ENCODE measurements around the gene TMEM259. TPM values are rescaled to one million over a fixed set of nuclear protein-coding genes. Genes with fewer than 3 reads are reported as not detected.

TMEM259 gene
- total and polyA plus RNA-seq, 2 of the 13 experiments (the other 11 are each of a cell fraction or from before 2014, with no cell fraction given) = 64.7 to 164 TPM

DNA sequence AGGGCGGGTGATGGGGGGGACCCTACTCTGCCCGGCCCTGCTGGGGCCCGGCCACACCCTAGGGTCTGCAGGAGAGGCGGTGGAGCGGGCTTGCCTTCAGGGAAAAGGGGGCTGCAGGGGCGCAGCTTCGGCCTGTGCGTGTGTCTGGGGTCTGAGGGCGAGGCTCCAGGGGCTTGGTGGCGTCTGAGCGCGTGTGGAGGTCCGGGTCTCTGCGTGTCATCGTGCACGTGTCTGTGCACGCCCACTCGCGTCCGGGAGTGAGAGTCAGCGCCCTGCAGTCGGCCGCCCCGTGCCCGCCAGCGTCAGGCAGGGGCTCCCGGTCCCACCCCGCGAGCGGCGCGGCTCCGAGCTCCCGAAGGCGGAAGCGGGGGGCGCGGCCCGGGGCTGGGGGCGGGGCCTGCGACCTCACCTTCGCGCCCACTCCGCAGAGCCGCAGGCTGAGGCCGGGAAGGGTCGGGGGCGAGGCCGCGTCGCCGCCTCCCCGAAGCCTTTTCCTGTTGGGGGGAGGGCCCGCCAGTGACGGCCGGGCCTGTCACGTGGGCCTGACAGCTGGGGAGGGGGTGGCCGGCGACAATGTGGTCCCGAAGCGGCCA lies 45.9 kb upstream of the TMEM259 start, which contains the start of gene ARHGAP45 (continued):
- TF ChIP-seq, protein P1, sequence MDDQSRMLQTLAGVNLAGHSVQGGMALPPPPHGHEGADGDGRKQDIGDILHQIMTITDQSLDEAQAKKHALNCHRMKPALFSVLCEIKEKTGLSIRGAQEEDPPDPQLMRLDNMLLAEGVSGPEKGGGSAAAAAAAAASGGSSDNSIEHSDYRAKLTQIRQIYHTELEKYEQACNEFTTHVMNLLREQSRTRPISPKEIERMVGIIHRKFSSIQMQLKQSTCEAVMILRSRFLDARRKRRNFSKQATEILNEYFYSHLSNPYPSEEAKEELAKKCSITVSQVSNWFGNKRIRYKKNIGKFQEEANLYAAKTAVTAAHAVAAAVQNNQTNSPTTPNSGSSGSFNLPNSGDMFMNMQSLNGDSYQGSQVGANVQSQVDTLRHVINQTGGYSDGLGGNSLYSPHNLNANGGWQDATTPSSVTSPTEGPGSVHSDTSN (CRISPR knock-in tag; IDR thresholded peaks at IDR 0.05; ENCODE audit: borderline replicate concordance) = no peak
- TF ChIP-seq TGIF2 (CRISPR knock-in tag; IDR thresholded peaks at IDR 0.05) = peak; percentile 53; the same call in 1 of the 2 replicates
- TF ChIP-seq PAWR (CRISPR knock-in tag; IDR thresholded peaks at IDR 0.05; ENCODE audit: borderline replicate concordance) = no peak
- TF ChIP-seq ZNF230 (CRISPR knock-in tag; IDR thresholded peaks at IDR 0.05) = 0 out of 2 replicates have a peak, but pooled peaks have one; percentile 35
- 0 out of 2 replicates have a peak, but pooled peaks have one; percentile 15 for TF ChIP-seq ZNF205 (CRISPR knock-in tag; IDR thresholded peaks at IDR 0.05)
- TF ChIP-seq MTA1 (CRISPR knock-in tag; IDR thresholded peaks at IDR 0.05; ENCODE audit: borderline replicate concordance) = 0 out of 2 replicates have a peak, but pooled peaks have one; percentile 4
- TF ChIP-seq ZMYM2 (CRISPR knock-in tag; IDR thresholded peaks at IDR 0.05) = peak; percentile 78
- no peak for TF ChIP-seq GTF3A (CRISPR knock-in tag; conservative IDR thresholded peaks at IDR 0.05)
- TF ChIP-seq ZNF510 (CRISPR knock-in tag; IDR thresholded peaks at IDR 0.05; ENCODE audit: low read depth) = 0 out of 2 replicates have a peak, but pooled peaks have one; percentile 71
- TF ChIP-seq ZMYM3 (CRISPR knock-in tag; IDR thresholded peaks at IDR 0.05) = peak; percentile 86
- no peak for TF ChIP-seq HDAC6 (IDR thresholded peaks at IDR 0.05; ENCODE audit: low read depth, low read length)
- peak; percentile 18 for TF ChIP-seq HNRNPLL (IDR thresholded peaks at IDR 0.05; ENCODE audit: low read depth, low read length, poor library complexity, severe bottlenecking)
- peak; percentile 45; the same call in 1 of the 2 replicates for TF ChIP-seq ARNT2 (CRISPR knock-in tag; IDR thresholded peaks at IDR 0.05; ENCODE audit: low read depth)
- peak; percentile 46; the same call in 1 of the 2 replicates for TF ChIP-seq KDM5B (CRISPR knock-in tag; IDR thresholded peaks at IDR 0.05; ENCODE audit: borderline replicate concordance)
- no peak; the same call in 2 of the 3 replicates for TF ChIP-seq MXI1 (IDR thresholded peaks at IDR 0.05; ENCODE audit: borderline replicate concordance, low read depth, low read length)
- peak; percentile 61; the same call in 1 of the 2 replicates for TF ChIP-seq ARNTL (CRISPR knock-in tag; IDR thresholded peaks at IDR 0.05)
- TF ChIP-seq, protein P2, sequence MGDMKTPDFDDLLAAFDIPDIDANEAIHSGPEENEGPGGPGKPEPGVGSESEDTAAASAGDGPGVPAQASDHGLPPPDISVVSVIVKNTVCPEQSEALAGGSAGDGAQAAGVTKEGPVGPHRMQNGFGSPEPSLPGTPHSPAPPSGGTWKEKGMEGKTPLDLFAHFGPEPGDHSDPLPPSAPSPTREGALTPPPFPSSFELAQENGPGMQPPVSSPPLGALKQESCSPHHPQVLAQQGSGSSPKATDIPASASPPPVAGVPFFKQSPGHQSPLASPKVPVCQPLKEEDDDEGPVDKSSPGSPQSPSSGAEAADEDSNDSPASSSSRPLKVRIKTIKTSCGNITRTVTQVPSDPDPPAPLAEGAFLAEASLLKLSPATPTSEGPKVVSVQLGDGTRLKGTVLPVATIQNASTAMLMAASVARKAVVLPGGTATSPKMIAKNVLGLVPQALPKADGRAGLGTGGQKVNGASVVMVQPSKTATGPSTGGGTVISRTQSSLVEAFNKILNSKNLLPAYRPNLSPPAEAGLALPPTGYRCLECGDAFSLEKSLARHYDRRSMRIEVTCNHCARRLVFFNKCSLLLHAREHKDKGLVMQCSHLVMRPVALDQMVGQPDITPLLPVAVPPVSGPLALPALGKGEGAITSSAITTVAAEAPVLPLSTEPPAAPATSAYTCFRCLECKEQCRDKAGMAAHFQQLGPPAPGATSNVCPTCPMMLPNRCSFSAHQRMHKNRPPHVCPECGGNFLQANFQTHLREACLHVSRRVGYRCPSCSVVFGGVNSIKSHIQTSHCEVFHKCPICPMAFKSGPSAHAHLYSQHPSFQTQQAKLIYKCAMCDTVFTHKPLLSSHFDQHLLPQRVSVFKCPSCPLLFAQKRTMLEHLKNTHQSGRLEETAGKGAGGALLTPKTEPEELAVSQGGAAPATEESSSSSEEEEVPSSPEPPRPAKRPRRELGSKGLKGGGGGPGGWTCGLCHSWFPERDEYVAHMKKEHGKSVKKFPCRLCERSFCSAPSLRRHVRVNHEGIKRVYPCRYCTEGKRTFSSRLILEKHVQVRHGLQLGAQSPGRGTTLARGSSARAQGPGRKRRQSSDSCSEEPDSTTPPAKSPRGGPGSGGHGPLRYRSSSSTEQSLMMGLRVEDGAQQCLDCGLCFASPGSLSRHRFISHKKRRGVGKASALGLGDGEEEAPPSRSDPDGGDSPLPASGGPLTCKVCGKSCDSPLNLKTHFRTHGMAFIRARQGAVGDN (CRISPR knock-in tag; IDR thresholded peaks at IDR 0.05) = peak; percentile 67
- peak; percentile 21; the same call in 1 of the 2 replicates for TF ChIP-seq RCOR2 (CRISPR knock-in tag; IDR thresholded peaks at IDR 0.05)
- TF ChIP-seq ZBTB7B (CRISPR knock-in tag; IDR thresholded peaks at IDR 0.05) = 0 out of 2 replicates have a peak, but pooled peaks have one; percentile 18
- TF ChIP-seq POLR2A (IDR thresholded peaks at IDR 0.05; ENCODE audit: insufficient read depth in 1 of 2, low read depth in 2 of 2, low read length in 2 of 2) = peak in 1 of 2 experiments; percentile 71; a peak in 1 of 4 replicates
- no peak for TF ChIP-seq ATAD3A (CRISPR knock-in tag; IDR thresholded peaks at IDR 0.05)
- peak; percentile 72; the same call in 1 of the 2 replicates for TF ChIP-seq ELF3 (CRISPR knock-in tag; IDR thresholded peaks at IDR 0.05)
- TF ChIP-seq, protein P3, sequence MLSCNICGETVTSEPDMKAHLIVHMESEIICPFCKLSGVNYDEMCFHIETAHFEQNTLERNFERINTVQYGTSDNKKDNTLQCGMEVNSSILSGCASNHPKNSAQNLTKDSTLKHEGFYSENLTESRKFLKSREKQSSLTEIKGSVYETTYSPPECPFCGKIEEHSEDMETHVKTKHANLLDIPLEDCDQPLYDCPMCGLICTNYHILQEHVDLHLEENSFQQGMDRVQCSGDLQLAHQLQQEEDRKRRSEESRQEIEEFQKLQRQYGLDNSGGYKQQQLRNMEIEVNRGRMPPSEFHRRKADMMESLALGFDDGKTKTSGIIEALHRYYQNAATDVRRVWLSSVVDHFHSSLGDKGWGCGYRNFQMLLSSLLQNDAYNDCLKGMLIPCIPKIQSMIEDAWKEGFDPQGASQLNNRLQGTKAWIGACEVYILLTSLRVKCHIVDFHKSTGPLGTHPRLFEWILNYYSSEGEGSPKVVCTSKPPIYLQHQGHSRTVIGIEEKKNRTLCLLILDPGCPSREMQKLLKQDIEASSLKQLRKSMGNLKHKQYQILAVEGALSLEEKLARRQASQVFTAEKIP (CRISPR knock-in tag; IDR thresholded peaks at IDR 0.05; ENCODE audit: borderline replicate concordance) = no peak
- TF ChIP-seq SOX5 (CRISPR knock-in tag; IDR thresholded peaks at IDR 0.05; ENCODE audit: borderline replicate concordance) = peak; percentile 31; the same call in 1 of the 2 replicates

All from HepG2 (cell line).